GM18870 (cell line): ENCODE results near the gene BTG1.
"Not testable (repeated sequence)": the region's sequence is repeated elsewhere in the genome, so short reads cannot be mapped to it uniquely, and the experiment has no call there.

Experiments used
- ATAC-seq: cut with Tn5 transposase; IDR thresholded peaks from one replicate; pipeline ENCODE4 v1.9.1; 2021; ENCODE audit warnings: moderate library complexity; ENCODE audit not compliant: unreplicated experiment

The BTG1 gene

DNA sequence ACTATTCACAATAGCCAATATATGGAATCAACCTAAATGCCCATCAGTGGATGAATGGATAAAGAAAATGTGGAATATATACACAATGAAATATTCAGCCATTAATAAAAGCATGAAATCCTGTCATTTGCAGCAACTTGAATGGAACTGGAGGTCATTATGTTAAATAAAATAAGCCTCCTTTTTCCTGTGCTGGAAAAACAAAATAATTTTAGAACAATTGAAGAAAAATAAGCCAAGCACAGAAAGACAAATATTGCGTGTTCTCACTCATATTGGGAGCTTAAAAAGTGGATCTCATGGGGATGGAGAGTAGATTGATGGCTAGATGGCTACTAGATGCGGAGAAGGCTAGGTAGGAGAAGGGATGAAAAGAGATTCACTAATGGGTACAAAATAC lies 6.3 kb upstream of the BTG1 start:
- ATAC-seq = no peak

DNA sequence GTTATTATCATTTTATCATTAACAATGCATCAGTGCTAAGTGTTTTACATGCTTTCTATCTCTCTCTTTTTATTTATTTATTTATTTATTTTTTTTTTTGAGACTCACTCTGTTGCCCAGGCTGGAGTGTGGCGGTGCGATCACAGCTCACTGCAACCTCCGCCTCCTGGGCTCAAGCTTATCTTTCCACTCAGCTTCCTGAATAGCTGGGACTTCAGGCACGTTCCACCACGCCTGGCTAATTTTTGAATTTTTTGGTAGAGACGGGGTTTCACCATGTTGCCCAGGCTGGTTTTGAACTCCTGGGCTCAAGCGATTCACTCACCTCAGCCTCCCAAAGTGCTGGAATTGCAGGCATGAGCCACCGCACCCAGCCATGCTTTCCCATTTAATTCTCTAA lies 3.9 kb upstream of the BTG1 start:
- no peak for ATAC-seq

DNA sequence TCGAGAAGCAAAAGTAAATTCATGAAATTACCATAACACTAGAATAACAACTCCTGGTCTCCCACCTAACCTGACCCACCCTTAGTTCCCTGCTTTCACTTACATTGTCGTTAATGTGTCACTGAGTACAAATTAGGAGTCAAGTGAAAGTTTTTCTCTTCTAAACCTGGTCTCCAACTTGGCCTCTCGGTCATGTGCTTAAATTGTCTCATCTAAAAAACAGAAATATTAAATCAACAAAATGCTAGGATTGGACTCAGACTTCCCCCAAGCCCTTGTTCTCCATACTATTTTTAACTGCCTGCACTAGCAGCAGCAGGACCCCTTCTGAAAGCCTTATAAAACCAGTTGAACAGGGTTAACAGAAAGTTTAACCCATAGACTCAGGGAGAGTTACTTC lies 1.8 kb upstream of the BTG1 start:
- no peak for ATAC-seq

DNA sequence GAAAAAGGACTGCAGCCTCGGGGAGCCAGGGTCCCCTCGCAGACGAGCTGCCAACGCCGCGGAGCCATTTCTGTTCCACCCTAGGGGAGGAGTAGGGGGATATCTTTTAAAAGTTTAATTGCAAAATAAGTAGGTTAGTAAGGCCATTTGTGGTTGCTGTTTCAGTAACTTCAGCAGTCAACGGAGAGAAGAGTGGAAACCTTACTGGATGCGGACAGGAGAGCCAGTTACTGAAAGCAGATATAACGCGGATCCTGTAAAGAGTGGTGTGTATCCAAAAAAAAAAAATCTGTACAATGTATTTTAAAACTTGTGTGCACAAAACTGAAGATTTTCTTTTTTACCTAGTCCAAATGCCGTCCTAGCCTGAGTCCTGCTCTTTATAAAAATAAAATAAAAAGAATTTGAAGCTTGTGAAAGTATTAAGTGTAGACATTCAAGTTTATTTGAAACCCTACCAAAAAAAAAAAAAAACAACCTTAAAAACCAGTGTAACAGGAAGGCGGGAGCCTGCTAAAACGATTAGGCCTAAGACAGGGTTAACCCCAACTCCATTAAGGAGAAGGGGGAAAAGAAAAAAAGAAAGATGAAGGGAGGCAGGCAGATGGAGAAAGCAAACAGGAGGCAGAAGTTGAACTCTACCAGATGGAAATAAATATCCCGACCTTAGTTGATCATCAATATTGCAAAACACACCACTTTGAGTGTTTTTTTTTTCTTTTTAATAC lies 1.0 kb upstream of the BTG1 start:
- no peak for ATAC-seq

DNA sequence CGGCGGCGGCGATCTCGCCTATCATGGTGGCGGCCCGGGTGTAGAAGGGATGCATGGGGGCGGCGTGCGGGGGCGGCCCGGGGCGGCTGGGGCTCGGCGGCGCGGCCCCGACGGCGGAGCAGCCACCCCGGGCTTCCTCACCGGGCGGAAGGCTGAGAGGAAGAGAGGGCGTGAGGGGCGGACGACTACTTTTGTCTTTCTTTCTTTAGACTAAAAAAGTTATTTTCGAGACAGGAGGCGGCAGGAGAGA lies 240 bp downstream of the BTG1 start:
- ATAC-seq = no peak

DNA sequence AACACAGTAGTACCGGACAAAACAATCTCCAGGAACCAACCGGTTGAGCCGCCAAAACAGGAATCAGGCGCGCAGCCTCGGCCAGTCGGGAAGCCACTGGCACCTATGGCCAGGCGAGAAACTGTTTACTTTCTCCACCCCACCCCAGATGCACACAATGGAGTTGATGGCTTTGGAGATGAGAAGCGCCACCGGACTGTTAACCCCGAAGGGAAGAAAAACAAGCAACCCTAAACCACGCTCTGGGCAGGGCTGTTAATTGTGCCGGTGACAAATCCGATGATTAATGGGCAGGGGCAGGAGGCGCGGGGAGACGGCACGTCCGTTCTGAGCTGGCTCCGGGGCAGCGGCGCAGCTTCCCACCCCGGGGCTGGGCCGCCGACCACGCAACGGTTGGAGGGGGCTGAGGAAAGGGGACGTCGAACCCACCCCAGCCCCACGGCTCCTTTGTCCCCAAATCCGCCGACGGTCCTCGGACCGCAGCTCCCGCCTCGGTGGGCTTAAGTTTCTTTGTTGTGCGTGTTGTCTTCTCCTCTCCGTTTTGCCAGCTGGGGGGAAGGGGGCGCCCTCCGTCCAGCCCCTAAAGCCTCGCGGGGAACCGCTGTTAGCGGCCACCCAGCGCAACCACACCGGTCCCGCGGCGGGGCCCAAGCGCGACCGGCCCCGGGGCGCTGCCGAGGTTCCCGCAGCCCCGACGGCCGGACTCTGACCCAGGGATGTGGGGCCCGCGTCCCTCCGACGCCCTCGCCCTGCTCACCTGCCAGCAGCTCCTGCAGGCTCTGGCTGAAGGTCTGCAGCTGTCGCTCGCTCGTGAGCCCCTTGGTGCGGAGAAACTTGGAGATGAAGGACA lies 790 bp downstream of the BTG1 start:
- no peak for ATAC-seq

DNA sequence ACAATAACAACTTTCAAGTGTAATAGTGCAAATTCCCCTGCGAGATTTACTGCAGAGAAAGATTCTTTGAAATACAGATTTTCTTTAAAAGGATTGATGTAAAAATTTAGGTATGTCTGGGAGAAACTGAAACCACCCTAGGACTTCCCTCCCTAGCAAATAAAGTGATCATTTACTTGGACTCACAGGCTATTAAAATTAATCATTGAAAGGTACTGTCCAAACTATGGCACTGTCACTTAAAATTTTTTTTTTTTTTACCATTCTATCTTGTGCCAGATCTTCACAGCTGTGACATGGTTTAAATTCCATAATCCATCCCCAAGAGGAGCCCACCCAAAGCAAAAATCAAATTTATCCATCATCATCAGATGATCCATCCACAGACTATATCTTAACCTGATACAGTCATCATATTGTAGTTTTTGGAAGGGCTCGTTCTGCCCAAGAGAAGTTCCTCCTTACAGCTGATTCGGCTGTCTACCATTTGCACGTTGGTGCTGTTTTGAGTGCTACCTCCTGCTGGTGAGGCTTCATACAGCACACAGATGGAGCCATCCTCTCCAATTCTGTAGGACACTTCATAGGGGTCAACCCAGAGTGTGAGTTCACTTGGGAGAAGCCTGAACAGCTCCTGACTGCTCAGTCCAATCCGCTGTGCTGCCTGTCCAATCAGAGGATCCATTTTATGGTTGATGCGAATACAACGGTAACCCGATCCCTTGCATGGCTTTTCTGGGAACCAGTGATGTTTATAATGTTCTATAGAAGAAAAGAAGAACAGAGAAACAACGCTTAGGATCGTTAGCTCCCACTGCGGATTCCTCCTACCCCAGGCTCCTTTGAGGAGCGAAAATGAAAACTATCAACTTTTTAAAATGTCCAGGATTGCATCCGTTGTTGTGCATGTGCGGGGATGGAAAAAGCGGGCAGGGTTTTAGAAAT lies 1.7 kb downstream of the BTG1 start:
- no peak for ATAC-seq

DNA sequence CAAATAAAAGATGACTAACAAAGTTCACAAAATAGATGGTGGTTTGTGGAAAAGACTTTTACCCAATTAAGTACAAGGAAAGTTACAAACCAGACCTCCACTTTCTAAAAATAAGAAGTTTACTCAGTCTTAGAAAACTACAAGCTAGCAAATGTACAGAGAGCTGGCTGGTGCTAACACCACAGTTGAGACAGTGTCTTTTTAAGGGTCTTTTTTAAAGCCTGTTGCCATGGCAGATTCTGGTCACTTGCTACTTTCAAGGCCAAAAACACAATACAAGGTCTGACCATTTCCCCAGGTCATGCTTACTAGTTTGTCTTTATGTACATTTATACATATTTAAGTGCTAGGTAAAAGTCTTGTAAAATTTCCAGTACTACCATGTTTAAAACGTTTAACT lies 2.4 kb downstream of the BTG1 start:
- ATAC-seq = no peak

DNA sequence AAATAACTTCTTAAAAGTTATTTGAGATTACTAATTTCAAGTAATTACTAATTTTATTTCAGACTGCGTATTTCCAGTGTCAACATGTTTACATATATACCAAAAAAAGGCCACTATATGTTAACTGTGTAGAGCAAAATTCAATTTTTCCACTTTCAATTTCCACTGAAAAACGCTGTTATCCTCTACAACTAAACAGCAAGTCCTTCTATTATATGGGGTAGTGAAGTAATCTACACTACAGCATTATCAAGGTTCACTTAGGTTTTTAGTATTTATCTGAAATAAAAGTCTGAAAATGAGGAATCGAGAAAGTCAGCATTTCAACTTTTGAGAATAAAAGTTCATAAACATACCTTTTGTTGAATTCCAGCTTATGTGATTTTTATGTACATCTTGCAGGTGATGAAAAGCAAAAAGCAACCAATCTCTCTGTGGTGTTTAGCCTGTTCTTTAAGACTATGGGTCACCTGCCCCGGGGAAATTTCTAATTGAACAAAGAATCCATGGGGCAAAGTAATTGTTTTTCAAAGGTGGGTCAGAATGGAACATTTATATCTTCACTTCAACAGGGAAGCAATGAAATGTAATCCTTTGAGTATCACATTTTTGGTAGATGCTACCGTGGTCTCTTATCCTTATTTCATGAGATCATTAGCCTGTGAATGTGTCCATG lies 3.3 kb downstream of the BTG1 start:
- no peak for ATAC-seq

DNA sequence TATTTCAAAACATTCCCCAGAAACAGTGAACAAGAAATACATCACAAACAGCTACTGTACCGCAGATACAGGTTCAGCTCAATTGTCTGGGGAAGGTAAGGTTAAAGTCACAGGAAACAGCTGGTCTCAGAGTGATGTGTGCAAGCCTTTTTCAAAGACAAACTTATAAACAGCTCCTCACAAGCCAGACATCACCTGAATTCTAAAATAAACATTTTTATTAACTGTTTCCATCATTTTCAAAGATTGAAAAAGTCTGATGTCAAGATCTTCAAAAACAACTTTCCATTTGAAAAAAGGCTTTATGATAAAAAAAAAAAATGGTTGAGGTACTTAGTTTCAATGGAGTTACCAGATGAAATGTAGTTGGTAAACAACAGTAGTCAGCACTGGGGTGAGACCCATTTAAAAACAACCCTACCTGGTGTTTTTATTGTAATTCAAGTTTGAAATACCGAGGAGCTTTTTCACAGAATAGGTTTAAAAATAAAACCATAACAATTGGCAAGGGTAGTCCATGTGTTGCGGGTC lies 4.0 kb downstream of the BTG1 start:
- no peak for ATAC-seq

DNA sequence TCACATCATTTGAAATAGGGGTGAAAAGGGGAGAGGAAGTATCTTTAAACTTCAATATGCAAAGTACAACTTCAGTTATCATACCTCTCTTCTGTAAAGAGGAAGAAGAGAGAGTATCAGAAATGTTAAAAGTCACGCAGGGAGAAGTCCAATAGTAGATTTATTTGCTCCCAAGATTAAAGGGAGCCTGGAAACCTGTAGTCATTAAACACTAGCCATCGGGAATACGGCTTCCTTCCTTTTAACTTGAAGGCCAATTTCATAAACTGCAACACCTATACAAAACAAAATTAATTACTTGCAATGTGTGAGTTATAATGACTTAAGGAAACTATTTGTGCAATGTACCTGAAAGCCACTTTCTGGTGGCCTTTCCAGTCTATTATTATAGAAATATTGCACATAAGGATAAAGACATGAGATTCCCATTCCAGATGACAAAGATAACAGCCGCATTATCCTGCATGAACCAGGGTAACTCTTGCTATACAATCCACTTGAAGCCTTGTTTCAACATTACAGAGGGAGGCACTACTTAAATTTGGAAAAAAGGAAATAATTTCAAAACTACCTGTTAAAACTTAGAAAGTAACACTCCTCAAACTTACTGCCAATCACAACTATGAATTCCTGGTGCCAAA lies 4.6 kb downstream of the BTG1 start:
- ATAC-seq = no peak

DNA sequence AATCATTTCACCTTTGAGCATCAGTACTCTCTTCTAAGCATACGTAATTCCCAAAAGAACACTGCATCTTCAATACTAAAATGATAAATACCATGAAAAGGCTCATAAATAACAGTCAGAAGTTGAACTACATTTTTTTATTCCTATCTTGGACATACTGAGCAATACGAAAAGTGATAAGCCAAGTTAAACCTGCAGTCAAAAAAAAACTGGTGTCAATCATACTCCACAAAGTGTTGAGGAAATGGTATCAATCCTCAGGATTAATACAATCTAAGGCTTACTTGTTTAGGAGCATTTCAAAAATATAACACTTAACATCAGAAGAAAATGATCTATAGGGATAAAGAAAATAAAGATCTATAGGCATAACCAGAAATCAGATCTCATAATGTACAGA lies 5.5 kb downstream of the BTG1 start:
- ATAC-seq = no peak

DNA sequence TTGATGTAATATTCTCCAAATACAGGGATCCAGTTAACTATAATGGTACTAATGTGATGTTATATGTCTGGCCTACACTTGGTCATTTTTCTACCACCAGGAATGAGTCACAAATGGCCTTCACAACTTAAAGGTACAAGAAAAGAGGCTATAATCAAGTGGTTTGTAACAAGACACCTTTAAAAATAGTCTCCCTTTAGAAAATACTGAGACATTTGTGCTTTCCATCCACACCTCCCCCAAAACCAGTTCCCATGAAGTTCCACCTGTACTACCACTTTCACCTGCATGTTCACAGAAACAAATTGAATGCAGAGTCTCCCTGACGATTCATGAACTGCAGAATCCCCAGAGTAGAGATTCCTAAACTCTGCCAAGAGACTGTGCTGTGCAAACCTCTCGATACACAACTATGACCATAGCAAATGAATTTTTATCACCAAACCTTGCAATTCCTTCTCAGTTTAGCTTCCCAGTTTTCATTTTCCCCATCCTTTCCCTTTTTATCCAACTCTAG lies 6.0 kb downstream of the BTG1 start:
- no peak for ATAC-seq

DNA sequence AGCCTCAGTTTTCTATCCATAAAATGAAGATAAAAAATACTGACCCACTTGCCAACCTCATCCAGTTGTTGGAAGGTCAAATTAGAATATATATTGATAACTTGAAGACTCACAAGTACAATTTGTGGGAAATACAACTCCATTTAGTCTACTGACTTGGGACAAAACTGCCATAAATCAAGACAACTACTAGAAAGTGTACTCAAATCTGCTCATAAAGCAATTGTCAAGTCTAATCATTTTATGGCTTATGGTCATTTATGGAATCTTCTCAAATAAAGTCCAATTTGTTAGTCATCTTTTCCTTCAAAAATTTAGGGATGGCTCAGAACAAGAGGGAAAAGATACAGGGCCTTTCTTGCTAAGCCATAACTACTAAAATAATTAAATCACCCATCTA lies 7.0 kb downstream of the BTG1 start:
- ATAC-seq = no peak

DNA sequence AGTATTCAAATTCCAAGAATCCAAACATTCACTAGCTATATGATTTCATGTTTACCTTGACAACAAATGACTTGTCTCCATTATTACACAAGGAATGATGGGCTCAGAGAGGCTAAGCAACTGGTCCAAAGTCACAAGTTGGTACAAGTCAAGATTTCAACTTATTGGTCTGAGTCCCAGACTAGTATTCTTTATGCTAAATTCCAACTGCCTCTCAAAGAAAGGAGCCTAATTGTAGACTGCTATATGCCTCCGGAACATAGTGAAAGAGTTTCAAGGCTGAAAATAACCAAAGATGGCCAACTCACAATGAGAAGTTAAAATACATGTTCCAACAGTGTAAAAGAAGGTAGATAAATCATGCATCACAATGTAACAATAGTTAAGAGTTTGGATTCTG lies 7.5 kb downstream of the BTG1 start:
- ATAC-seq = no peak

DNA sequence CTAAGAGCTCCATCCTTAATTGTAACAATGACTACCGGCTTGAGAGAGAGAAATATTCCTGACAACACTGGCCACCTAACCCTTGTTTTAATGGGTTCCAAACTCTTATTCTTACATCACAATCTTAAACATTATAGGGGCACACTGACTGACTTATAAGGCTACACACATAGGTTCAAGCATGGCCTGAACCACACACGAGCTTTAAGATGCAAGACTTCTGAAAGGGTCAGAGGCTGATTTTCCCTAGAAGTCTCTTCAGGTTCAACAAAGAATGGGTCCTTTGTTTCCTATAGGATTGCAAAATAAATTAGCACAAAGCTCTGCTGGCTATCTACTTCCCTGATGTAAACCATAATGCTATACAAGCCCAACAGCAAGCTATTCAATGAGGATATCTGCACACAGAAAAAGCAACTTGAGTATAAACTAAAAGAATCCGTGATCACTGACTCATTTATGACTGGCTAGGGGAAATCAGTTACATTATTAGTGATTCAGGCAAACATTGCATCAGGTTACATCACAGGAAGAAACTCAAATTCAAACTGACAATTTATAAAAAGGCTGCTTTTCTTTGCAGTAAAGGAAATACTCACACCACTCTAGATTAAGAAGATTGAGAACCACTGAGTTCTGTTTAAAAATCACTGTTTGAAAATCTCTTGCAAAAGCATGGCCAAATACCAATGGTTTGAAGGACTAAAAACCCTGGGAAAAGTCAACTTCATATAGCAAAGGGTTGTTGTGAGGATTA lies 8.5 kb downstream of the BTG1 start:
- no peak for ATAC-seq

DNA sequence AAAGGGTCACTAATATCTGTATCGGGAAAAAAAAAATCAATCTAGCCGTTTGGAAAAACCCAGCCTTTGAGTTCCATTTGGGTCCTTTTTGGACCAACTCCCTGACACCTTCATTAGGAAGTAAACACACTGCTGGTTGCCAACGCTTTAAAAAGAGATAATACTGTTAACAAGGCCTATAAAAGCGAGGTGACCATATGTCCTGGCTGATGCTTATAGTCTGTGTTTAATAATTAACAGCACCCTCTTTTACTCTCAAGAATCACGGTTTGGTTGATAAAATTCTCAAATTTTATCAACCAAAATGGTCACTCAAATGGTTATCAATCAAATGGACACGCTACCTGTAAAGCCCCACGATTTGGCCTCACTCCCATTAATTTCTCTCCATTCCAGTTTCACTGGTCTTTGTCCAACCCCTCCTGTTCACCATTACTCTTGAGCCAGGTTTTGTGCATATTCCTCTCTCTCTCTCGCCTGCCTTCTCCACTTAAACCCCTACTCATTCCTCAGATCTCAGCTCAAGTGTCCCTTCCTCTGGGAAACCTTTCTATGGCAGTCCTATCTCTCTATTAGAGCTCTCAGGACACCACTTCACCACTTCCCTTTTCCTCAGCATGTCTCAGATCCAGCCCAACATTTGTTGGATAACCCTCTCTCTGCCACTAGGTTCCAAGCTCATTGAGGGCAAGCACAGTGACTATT lies 9.5 kb downstream of the BTG1 start:
- ATAC-seq = no peak

DNA sequence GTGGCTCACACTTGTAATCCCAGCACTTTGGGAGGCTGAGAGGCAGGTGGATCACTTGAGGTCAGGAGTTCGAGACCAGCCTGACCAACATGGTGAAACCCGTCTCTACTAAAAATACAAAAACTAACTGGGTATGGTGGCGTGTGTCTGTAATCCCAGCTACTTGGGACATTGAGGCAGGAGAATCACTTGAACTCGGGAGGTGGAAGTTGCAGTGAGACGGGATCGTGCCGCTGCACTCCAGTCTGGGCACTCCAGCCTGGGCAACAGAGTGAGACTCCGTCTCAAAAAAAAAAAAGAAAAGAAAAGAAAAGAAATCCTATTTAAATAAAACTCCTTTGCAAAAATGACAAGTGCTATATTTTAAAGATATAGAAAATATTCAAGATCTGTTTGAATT lies 10.1 kb downstream of the BTG1 start:
- ATAC-seq = not testable (repeated sequence)
